SK-N-MC (cell line): ENCODE measurements around the gene STRN4.

Experiments
- DNase-seq: peaks from one replicate; pipeline ENCODE4 v3.0.0-alpha.2; 2011; ENCODE audit warnings: low read depth, low spot score
- H3K27ac ChIP-seq: fragments of 200-600 bp; sonication (generic); 2 replicates; pipeline ENCODE4 v1.5.1; 2016; ENCODE audit warnings: mixed run types
- H3K36me3 ChIP-seq: fragments of 200-600 bp; sonication (generic); 2 replicates; pipeline ENCODE4 v1.6.1; 2017; ENCODE audit warnings: antibody characterized with exemption, low read length, mixed read lengths; ENCODE audit not compliant: insufficient read depth
- H3K4me3 ChIP-seq: fragments of 200-600 bp; sonication (generic); 2 replicates; pipeline ENCODE4 v1.5.1; 2016
- H3K9ac ChIP-seq: fragments of 200-600 bp; sonication (generic); 2 replicates; pipeline ENCODE4 v1.8.0; 2017; ENCODE audit warnings: mixed run types, mixed read lengths; ENCODE audit not compliant: insufficient read length
- H3K9me3 ChIP-seq: fragments of 200-600 bp; sonication (generic); 2 replicates; pipeline ENCODE4 v1.6.1; 2017; ENCODE audit warnings: low read depth, mild to moderate bottlenecking, antibody characterized with exemption, low read length, moderate library complexity, mixed read lengths
- EZH2 ChIP-seq: fragments of 200-600 bp; sonication (generic); IDR thresholded peaks from one replicate; pipeline ENCODE4 v1.6.1; 2017; ENCODE audit warnings: antibody characterized with exemption
- FOXP2 ChIP-seq: optimal IDR thresholded peaks from 2 replicates; pipeline ENCODE3; 2011; ENCODE audit warnings: mild to moderate bottlenecking, moderate library complexity; ENCODE audit not compliant: insufficient read depth; ENCODE audit errors: extremely low read length, control extremely low read depth
- POLR2AphosphoS5 ChIP-seq: IDR thresholded peaks from 2 replicates; pipeline ENCODE4 v1.6.1; 2012; ENCODE audit warnings: mild to moderate bottlenecking, low read depth, low read length, borderline replicate concordance

The STRN4 gene

GRCh38 chr19:46739290-46739771 lies 6.9 kb downstream of the STRN4 start:
- no peak for TF ChIP-seq FOXP2
- no peak for TF ChIP-seq EZH2
- TF ChIP-seq POLR2AphosphoS5, result no peak
- Histone ChIP-seq H3K36me3 (peaks cover 38% of the 10 kb centered on the region), H3K4me3 (no peak overlapping the region), H3K27ac (no peak overlapping the region), H3K9me3 (no peaks in the 10 kb centered on the region), H3K9ac (no peak overlapping the region)
- no peak for DNase-seq

GRCh38 chr19:46737761-46738171 lies 8.5 kb downstream of the STRN4 start:
- Histone ChIP-seq H3K9me3 (no peaks in the 10 kb centered on the region), H3K9ac (no peak overlapping the region), H3K27ac (no peak overlapping the region), H3K36me3 (peaks cover 50% of the 10 kb centered on the region), H3K4me3 (no peak overlapping the region)
- DNase-seq, result no peak
- TF ChIP-seq POLR2AphosphoS5 (no peak), FOXP2 (no peak), EZH2 (no peak)

- Histone ChIP-seq H3K27ac (no peak overlapping the region), H3K36me3 (peaks cover 53% of the 10 kb centered on the region), H3K9ac (no peak overlapping the region), H3K9me3 (no peaks in the 10 kb centered on the region), H3K4me3 (no peak overlapping the region)
- no peak for DNase-seq
- TF ChIP-seq EZH2, result no peak
- no peak for TF ChIP-seq FOXP2
- TF ChIP-seq POLR2AphosphoS5, result no peak
Measured at GRCh38 chr19:46737298-46737654, 9.0 kb downstream of the STRN4 start.

- Histone ChIP-seq H3K4me3 (no peak overlapping the region), H3K9ac (no peak overlapping the region), H3K36me3 (peaks cover 53% of the 10 kb centered on the region), H3K9me3 (no peaks in the 10 kb centered on the region), H3K27ac (no peak overlapping the region)
- DNase-seq, result no peak
- TF ChIP-seq POLR2AphosphoS5, result no peak
- TF ChIP-seq EZH2, result no peak
- TF ChIP-seq FOXP2, result no peak
Measured at GRCh38 chr19:46736531-46737297, 9.5 kb downstream of the STRN4 start.

- Histone ChIP-seq H3K9me3 (no peaks in the 10 kb centered on the region), H3K27ac (no peak overlapping the region), H3K36me3 (peaks cover 78% of the 10 kb centered on the region), H3K4me3 (no peak overlapping the region), H3K9ac (no peak overlapping the region)
- DNase-seq, result no peak
- TF ChIP-seq EZH2, result no peak
- TF ChIP-seq FOXP2, result no peak
- TF ChIP-seq POLR2AphosphoS5, result no peak
Measured at GRCh38 chr19:46733690-46734292, 12.5 kb downstream of the STRN4 start.

- Histone ChIP-seq H3K9me3 (no peaks in the 10 kb centered on the region), H3K27ac (no peak overlapping the region), H3K9ac (no peak overlapping the region), H3K36me3 (peaks cover 78% of the 10 kb centered on the region), H3K4me3 (no peak overlapping the region)
- no peak for DNase-seq
- TF ChIP-seq FOXP2 (no peak), POLR2AphosphoS5 (no peak), EZH2 (no peak)
Measured at GRCh38 chr19:46732966-46733689, 13.1 kb downstream of the STRN4 start.

GRCh38 chr19:46732172-46732938 lies 13.9 kb downstream of the STRN4 start:
- Histone ChIP-seq H3K9ac (no peak overlapping the region), H3K4me3 (no peak overlapping the region), H3K27ac (no peak overlapping the region), H3K9me3 (no peaks in the 10 kb centered on the region), H3K36me3 (peaks cover 79% of the 10 kb centered on the region)
- no peak for DNase-seq
- TF ChIP-seq EZH2 (no peak), POLR2AphosphoS5 (no peak)

- H3K27ac ChIP-seq, result no peak overlapping the region
- H3K9me3 ChIP-seq, result no peaks in the 10 kb centered on the region
- H3K36me3 ChIP-seq, result peaks cover 79% of the 10 kb centered on the region
- no peak for DNase-seq
- H3K9ac ChIP-seq, result no peak overlapping the region
- no peak for TF ChIP-seq FOXP2
- no peak for TF ChIP-seq EZH2
- TF ChIP-seq POLR2AphosphoS5, result no peak
- no peak overlapping the region for H3K4me3 ChIP-seq
Measured at GRCh38 chr19:46731584-46731983, 14.7 kb downstream of the STRN4 start.
